ENCODE data around the gene MEIS2.

The MEIS2 gene

GRCh38 chr15:37072181-37072580 lies 28.2 kb downstream of the MEIS2 start:
- DNase-seq = no peak

DNA sequence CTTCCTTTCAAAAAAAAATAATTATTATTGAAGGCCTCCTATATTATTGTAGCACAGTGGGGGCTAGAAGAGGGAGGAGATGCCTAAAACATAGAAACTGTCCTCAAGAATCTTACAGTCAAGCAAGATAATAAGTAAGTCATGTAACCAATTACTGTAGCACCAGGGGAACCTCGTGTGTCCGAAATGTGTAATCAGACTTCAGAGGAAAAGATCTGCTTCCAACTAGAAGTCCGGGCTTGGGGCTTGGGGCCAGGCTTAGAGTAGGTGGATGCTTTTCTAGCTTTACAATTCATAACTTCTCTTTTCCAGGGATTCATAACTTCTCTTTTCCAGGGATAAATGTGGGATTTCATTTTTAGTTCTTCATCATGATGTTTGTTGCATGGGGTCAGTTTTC lies 29.2 kb downstream of the MEIS2 start:
- no peak for DNase-seq

- DNase-seq = no peak
Measured at GRCh38 chr15:37070686-37071085, 29.7 kb downstream of the MEIS2 start.

DNA sequence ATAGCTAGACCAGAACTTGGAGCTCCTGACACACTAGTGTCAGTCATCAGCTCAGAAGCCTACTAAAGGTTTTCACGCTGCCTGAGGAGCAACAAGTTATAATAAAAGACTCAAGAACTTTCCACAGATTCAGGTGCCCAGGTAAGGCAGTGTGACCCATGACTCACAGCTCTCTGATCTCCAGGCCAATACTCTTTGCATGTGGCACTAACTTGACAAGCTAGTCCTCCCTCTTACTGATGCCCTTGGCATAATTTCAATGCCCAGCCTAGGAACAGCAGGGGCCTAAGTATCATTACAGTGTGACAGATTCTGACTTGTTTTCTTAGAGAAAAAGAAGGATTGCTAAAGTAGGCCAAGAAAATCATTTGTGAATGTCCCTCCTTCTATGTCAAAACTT lies 38.4 kb downstream of the MEIS2 start:
- DNase-seq = no peak

DNA sequence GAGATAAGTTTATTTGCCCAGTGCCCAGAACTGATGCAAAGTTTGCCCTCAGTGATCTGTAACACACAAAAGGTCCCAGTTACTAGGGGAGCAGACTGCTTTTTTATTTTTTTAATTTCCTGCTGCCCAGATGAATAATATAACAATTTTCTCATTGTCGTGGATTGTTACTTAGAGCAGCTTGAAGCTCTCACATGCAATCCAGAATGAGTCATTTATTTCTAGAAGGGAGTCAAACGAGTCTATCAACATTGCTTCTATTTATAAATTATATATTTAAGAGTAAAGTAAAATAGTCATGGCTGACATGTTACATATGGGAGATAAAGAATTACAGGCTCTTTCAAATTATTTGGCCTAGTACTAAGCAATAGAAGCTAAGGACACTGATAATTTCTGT lies 41.3 kb downstream of the MEIS2 start:
- no peak for DNase-seq

- no peak for DNase-seq
Measured at GRCh38 chr15:37058316-37058985, 41.9 kb downstream of the MEIS2 start.

DNA sequence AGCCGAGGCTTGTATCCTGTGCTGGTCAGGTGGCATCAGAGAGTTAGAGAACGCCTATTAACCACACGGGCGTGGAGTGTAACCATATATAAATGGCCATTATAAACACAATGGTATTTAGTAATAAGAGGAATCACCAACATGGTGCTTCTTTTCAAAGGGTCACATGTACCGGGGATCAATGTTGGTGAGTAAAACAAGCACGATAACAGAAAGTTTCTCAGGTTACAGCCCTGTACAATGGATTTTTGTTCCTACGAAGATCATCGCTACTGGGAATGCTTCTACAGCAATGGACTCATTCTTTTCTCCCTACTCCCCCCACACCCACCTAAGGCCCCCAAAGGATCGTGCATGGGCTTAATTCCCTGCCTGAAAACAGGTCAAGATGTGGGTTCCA lies 42.5 kb downstream of the MEIS2 start:
- no peak for DNase-seq

GRCh38 chr15:37057256-37057655 lies 43.1 kb downstream of the MEIS2 start:
- no peak for DNase-seq

DNA sequence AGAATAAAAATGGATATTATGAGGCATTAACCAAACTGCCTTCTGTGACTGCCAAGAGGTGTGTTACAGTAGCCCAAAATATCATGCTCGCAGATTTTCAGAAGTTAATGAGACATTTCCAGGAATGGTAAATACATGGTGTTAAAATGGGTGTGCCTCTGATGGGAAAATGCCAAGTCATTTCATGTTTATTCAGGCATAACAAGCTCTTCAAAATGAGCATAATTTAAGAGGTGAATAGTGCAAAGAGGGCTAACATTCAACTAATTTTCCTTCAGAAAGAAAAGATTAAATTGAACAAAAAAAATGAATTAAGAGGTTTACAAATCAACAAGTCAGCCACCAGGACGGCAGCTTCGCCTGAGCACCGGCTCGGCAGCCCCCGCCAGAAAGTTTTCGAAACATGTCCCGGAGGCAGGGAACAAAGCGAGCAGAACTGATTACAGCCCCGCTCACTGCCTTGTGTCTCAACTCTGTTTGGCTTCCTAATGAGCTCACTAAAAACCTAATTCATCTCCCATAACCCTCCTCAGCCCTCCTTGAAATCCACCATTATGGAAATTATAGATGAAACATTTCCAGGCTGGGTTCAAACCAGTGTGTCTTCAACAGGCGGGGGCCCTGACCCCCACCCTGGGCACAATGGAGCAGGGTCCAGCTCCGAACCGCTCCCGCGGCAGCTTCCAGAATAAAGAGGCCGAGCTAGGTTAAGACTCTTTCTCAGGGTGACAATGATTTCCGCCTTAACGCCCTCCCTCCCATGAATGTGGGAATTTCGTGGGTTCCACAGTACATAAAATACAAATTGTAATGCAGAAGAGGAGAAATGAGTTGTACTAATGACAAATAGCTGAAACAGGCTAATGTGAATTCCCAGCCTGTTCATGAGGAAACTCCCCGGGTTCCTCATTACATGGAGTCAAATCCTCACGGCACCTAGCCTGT lies 43.9 kb downstream of the MEIS2 start:
- no peak for DNase-seq

GRCh38 chr15:37055481-37055880 lies 44.9 kb downstream of the MEIS2 start:
- DNase-seq = no peak

- no peak for DNase-seq
Measured at GRCh38 chr15:37054336-37054735, 46.0 kb downstream of the MEIS2 start.

- no peak for DNase-seq
Measured at GRCh38 chr15:37053166-37053565, 47.2 kb downstream of the MEIS2 start.

DNA sequence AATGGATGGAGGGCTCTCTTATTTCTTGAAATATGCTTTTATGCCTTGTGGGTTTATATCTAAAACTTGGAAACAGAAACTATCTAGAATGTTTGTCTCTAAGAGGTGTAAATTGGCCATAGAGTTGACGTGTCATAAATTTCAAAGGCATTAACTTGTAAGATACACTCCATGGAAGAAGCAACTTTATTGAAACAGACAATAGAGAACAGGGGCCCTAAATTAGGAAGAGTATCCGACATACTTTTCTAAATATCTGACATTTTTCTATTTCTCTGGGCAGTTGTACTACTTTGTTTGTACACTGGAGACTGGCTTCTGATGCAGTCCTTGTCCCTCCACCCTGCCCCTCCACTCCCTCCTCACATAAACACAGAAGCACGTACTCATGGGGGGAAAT lies 50.0 kb downstream of the MEIS2 start:
- no peak for DNase-seq

DNA sequence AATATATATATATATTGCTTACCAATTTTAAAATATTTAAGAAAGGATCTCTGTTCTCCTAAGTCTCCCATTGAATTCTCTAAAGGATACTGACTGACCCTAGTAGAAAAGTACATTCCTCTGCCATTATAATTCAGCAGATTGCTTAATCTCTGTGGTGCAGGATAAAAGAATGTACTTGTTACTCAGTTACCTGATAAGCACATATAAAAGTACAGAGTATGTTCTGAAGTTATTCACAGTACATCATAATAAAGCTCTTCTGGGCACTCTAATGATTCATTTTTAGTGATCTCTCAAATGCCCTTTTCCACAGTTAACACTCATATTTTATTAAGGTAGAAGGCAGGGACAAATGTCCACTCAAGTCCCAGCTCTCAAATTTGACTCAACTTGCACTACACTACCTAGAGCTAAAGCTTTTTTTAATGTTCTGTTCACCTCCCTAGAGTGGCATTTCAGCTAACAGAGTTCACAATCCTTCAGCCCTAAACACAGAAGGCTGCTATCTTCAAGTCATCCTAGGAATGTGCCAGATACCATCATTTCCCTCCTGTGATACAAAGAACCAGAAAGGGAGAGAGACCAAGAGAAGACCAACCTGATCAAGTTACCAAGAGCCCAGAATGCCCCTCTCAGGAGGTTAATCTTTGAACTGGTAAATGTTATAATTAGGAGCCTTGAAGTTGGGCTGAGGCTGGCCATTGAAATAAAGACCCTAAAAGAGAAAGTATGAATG lies 53.3 kb downstream of the MEIS2 start:
- no peak for DNase-seq

- DNase-seq = no peak
Measured at GRCh38 chr15:37045859-37046740, 54.2 kb downstream of the MEIS2 start.

- no peak for DNase-seq
Measured at GRCh38 chr15:37044915-37045648, 55.3 kb downstream of the MEIS2 start.

- no peak for DNase-seq
Measured at GRCh38 chr15:37041836-37042235, 58.5 kb downstream of the MEIS2 start.

- DNase-seq = no peak
Measured at GRCh38 chr15:37041042-37041441, 59.3 kb downstream of the MEIS2 start.

- no peak for DNase-seq
Measured at GRCh38 chr15:37040072-37040742, 60.1 kb downstream of the MEIS2 start.

- no peak for DNase-seq
Measured at GRCh38 chr15:37038716-37039106, 61.6 kb downstream of the MEIS2 start.
